Left lobe of liver (tissue), 2 donors: ENCODE measurements around the gene SULT1E1. TPM values are rescaled to one million over a fixed set of nuclear protein-coding genes. Genes with fewer than 3 reads are reported as not detected.
"Not testable (repeated sequence)": the region's sequence is repeated elsewhere in the genome, so short reads cannot be mapped to it uniquely, and the experiment has no call there.

Source experiments
- ATAC-seq: fragments of 200-7000 bp; cut with Tn5 transposase; one replicate; pipeline ENCODE4 v1.9.1; 2020; ENCODE audit warnings: mild to moderate bottlenecking, moderate library complexity
- DNase-seq: peaks from one replicate; pipeline ENCODE4 v3.0.0-alpha.2; 2020; ENCODE audit warnings: low spot score
- total RNA-seq: library from RNA; stranded (reverse); gene quantifications from one replicate; pipeline ENCODE4 v1.2.1, GENCODE V29; 2021
- donor health status: DM: no; HTN: no; CAD: no; lungs with moderate emphysema.
- donor health status: DM: no; HTN: yes; CAD: no.

SULT1E1 gene
- total RNA-seq, 1 donor from 2014 or later = 11.1 TPM

DNA sequence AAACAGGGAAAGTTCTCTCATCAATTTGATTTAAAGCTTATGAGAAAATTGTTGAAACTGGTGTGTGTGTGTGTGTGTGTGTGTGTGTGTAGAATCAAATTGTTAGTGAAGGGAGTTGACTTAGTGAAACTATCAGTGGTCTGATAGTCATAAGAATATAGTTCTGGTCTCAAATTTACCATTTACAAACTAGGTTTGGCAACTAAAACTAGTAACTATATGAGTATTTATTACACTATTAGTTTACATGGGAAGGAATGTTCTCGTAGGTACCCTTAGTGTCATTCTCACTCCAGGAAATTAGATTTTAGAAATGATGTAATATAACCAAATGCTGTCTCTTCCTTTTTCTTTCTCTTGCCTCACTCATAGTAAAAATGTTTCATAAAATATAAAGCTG, 11.9 kb downstream of the SULT1E1 start:
- DNase-seq (no peak), ATAC-seq (no peak)

DNA sequence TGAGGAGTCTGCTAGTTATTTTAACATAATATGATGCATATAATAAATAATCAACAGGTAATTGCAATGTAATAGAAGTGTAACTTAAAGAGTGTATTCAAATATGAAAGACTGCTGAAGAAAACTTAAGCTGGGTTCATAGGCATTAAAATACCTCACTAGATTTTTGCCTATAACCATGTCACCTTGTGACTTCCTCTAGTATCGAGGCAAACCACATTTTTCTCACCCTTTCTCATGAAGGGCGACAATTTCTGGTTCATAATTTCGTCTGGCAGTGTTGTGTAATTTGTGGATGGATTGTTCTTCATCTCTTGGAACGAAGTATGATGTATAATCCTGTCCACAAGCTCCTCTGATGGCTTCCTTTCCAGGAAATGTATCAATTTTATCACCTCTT, 16.0 kb downstream of the SULT1E1 start:
- DNase-seq (no peak), ATAC-seq (no peak)

DNA sequence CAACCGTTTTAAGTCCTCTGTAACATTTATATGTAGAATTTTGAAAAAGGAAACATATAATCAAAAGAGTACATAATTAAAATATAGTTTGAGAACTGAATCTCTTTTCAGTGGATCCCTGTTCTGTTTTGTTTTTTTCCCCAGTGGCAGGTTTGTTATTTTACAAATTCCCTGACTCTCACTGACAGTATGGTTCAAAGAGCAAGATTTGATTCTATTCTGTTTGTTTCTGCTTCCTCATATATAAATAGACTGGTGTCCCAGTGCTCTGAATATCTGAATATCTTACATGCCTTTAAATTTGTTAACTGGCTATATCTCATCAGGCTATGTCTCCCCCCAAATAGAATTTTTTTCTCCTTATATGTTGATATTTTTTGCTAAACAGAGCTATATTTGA, 16.6 kb downstream of the SULT1E1 start:
- ATAC-seq (peak; percentile 75), DNase-seq (no peak)

DNA sequence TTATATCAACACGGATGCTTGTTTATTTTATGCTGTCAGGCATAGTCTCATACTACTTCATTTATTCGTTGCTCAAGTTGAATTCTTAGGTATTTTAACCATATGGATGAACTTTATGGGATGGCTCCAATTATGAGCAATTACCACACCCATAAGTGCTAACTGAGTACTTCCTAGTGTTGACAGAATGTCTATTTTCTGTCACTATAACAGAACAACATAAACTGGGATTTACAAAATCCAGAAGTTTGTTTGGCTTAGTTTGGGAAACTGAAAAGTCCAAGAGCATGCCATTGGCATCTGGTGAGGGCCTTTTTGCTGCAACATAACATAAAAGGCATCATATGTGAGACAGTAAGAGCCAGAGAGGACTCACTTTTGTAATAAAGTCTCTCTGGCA, 21.0 kb downstream of the SULT1E1 start:
- no peak for ATAC-seq
- no peak for DNase-seq

DNA sequence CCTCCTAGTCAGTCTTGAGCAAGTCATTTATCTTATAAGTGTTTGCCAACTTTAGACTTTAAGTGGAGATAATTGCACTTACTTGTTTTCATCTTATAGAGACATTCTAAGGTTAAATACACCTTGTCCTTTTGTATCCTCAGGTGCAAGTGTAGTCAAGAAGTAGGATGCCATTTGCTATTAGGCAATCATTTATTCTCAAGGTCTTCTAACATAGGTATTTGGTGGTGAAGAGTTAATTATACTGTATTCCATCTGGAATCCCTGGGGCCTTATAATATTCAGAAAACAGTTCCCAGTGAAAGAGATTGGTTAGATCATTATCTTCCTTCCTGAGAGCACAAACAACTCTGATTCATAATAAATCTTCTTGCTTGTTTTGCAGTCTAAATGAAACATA, 23.7 kb downstream of the SULT1E1 start:
- no peak for ATAC-seq
- no peak for DNase-seq

DNA sequence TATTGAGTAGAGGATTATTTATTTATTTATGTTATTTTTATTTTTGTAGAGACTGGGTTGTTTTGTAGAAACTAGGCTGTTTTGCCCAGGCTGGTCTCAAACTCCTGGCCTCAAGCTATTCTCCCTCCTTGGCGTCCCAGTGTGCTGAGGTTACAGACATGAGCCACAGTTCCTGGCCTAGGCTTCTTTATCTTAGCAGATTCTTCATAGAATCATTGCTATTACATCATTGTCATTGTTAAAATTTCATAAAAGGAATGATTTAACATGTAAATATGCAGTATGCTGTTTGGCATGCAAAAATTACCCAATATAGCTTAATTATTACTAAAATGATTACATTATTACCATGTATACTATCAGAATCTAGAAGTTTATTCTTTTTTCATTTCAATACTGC, 24.2 kb downstream of the SULT1E1 start:
- DNase-seq (no peak), ATAC-seq (no peak)

DNA sequence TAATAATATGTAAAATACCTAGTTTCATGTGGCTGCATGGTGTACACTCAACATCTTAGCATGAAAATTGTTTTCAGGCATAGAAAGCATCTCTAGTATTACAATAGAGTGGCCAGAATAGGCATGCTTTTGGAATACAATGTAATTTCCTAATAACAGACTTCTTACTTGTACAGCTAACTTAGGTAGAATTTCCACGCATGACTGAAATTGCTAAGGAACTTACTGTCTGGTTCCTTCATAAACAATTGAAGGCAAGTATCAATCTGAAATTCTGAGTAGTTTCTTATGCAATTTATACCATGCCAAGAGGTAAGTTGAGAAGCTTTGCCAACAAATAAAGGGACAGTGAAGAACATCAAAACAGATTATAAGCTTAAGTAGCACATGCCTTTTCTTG, 26.7 kb downstream of the SULT1E1 start:
- no peak for DNase-seq
- ATAC-seq = no peak

DNA sequence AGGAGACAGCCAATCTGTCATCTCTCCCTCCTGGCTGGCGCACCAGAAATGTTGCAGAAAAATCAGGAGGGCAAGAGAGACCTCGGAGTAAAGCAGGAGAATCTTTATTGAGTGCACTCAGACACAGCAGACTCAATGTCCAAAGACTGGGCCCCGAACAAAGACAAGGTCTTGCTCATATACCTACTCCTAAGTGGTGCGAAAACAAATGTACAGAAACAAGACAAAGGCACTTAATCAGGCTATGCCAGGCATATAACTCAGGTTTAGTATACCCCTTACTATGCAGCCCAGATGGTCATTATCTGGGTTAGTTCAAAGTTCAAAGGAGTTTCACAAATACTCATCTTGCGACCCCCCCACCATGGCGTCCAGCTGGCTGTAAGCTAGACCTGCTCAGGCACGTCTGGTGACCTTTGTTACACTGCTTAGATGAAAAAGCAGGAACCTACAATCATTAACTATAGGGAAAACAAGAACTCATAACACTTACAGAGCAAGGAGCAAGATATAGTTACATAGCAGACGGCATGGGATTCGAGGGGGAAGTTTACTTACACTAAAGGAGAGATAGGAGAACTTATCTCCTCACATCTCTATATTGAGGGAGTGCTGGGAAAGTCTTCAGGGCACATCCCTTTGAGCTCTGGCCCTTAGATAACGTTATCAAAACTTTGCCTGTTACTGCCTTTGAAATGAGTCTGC, 27.5 kb downstream of the SULT1E1 start:
- ATAC-seq (peak; percentile 72), DNase-seq (peak; percentile 65)

DNA sequence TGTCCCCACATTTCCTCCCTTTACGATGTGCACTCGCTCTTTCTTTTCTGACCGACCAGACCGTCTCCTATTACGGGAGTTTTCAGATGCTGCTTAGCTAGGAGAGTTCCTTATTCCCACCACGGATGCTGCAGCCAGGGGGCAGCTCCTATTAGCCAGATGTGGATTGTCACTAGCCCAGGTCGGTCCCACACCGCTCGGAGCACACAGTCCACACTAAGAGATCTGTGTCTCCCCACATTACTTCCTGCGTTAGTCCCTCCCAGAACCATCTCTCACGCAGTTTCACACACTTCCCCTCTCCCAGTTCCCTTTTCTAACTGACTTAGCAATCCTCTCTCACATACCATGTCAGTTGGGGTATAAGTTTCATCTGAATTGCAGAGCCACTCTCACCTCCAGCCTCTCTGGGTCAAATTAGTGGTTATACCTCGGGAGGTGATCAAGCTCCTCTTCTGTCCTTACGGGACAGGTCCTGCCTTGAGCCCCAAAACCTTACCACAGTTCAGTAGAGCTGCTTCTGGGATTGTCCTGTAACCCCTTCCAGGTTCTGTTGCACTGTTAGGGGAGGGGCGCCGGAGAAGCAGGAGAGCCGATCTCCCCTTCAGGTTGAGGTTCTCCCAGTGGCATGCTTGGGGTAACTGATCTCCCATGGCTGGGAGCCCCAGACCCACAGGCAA, 28.2 kb downstream of the SULT1E1 start:
- ATAC-seq (peak; percentile 10), DNase-seq (peak; percentile 51)

DNA sequence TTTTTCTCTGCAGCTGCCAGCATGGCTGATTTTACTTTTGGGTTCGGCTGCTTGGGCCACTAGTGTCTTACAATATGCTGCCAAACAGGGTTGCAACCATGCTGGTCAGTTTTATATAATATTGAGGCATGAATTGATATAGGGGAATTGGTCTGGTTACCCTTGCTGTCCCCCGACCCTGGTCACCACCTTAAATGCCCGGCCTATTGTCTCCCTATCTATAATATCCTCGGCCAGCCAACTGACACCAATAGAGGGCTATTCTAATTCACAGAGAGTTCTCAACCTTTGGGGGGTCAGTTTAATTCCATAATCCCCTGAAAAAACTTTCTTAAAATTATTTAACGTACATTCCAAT, 28.7 kb downstream of the SULT1E1 start:
- no peak for ATAC-seq
- no peak for DNase-seq

DNA sequence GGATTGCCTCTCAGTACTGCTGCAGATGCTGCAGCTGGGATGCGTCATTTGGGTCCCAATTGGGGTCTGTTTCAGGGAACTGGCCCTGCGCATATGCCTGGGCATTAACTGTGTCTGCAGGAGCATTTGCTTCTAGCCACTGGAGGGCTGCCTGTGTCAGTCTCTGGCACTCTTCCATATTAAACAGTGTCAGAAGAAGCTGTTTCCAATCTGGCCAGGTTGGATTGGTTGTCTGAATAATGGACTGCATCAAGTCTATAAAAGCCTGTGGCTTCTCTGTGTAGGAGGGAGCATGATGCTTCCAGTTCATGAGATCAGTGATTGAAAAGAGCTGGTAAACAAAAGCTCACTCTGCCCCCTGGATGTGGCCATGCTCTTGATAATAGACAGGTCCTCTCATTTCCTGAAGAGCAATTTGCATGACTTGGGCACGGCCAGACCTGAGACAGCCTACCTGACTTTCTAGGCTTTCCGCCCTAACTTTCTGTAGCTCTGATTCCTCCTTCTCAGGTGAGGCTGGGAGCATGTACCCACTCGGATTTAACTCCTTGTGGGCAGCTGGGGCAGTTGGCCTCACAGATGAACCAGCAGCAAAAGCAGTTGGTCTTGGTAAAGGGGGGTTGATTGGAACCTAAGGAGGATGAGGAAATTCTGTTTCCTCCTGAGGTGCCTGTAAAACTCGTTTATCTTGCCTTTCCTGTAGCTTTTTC, 29.2 kb downstream of the SULT1E1 start:
- ATAC-seq = peak; percentile 82
- peak; percentile 70 for DNase-seq

DNA sequence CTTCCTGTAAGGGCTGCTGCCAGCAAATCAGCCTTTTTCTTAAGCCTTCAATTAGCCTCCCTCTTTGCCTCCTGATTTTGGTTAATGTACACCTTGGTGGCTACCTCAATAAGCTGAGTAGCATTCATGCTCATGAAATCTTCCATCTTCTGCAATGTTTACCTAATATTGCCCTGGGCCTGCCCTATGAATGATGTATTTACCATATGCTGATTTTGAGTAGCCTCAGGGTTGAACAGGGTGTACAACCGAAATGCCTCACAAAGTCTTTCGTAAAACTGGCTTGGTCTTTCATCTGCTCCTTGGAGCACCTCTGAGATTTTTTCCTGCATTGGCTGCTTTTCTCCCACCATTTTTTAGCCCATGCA, 29.8 kb downstream of the SULT1E1 start:
- ATAC-seq = peak; percentile 2
- no peak for DNase-seq

DNA sequence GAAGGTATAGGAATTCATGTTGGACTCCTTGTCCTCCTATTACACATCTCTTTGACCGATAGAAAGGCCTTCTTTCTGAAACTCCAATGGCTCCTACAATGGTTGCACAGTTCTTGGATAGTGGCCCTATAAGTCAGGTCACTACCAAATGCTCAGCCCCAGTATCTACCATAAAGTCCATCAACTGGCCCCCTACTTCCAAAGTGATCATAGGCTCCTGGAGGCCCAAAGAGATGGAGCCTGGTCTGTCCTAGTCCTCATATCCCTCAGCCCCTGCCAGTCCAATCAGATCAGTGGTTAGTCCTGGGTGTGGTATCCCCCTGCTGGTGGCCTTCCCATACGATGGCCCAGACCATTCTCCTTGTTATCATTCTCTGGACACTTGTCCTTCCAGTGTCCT, 30.3 kb downstream of the SULT1E1 start:
- DNase-seq (no peak), ATAC-seq (no peak)

DNA sequence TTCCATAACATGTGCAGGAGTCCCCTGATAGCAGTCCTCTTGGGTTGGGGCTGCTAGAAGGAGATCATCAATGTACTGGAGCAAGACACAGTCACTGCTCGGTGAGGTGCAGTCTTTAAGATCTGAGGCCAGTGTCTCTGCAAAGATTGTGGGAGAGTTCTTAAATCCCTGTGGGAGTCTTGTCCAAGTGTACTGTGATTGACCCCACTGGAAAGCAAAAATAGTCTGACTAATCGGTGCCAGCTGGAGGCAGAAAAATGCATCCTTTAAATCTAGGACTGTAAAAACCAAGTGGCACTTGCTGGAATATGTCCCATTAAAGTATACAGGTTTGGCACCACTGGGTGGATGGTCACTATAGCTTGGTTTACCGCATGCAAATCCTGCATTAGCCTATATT, 31.1 kb downstream of the SULT1E1 start:
- ATAC-seq = no peak
- DNase-seq = no peak

DNA sequence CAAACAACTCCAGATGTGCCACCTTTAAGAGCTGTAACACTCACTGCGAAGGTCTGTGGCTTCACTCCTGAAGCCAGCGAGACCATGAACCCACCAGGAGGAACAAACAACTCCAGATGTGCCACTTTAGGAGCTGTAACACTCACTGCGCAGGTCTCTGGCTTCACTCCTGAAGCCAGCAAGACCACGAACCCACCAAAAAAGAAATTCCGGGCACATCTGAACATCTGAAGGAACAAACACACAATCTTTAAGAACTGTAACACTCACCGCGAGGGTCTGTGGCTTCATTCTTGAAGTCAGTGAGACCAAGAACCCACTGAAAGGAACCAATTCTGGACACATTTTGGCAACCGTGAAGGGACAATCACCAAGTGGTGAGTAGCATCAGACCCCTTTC, 34.9 kb downstream of the SULT1E1 start:
- not testable (repeated sequence) for ATAC-seq

DNA sequence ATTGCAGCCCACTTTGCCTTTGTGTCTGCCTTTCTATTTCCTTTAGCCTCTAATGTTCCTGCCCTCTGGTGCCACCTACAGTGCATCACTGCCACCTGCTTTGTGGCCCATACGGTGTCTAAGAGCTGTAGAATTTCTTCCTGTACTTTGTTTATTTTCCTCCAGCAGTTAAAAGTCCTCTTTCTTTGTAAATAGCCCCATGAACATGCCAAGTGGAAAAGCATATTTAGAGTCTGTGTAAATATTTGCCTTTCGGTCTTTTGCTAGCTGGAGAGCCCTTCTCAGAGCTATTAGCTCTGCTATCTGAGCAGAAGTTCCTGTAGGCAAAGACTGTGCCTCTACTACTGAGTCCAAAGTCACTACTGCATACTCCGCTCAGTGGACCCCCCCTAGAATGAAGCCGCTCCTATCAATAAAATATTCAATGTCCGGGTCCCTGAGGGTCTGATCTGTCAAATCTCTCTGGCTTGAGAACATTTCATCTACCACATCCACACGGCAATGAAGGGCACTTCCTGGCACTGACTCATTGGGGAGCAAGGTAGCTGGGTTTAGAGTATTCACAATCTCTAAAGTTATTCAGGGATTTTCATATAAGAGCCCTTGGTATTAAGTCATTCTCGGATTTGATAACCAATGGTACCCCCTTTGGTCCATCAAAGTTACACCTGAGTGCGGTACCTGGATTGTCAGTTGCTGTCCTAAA, 36.3 kb downstream of the SULT1E1 start:
- ATAC-seq (peak; percentile 98), DNase-seq (peak; percentile 79)

More for the DNA sequence above, 34.9 kb downstream of the SULT1E1 start:
- DNase-seq = not testable (repeated sequence)

DNA sequence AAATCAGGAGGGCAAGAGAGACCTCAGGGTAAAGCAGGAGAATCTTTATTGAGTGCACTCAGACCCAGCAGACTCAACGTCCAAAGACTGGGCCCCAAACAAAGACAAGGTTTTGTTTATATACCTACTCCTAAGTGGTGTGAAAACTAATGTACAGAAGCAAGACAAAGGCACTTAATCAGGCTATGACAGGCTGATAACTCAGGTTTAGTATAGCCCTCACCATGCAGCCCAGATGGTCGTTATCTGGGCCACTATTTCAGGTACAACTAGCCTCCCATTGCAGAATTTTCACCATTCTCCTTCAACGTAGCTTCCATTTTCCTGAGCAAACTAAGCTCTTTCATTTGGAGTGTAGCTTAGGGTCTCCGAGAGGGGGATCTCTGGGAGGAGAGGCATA, 36.9 kb downstream of the SULT1E1 start:
- DNase-seq = no peak
- peak; percentile 11 for ATAC-seq

DNA sequence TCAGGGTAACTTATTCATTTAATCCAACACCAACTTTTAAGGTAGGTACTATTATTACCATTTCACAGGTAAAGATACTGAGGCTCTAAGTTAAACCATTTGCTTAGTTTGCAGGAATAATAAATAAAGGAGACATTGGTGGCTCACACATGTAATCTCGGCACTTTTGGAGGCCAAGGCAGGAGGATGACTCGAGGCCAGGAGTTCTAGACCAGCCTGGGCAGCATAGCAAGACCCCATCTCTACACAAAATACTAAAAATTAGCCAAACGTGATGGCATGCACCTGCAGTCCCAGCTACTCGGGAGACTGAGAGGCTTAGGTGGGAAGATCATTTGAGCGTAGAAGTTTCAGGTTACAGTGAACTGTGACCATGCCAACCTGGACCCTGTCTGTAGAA, 37.7 kb downstream of the SULT1E1 start:
- ATAC-seq = no peak
- no peak for DNase-seq

DNA sequence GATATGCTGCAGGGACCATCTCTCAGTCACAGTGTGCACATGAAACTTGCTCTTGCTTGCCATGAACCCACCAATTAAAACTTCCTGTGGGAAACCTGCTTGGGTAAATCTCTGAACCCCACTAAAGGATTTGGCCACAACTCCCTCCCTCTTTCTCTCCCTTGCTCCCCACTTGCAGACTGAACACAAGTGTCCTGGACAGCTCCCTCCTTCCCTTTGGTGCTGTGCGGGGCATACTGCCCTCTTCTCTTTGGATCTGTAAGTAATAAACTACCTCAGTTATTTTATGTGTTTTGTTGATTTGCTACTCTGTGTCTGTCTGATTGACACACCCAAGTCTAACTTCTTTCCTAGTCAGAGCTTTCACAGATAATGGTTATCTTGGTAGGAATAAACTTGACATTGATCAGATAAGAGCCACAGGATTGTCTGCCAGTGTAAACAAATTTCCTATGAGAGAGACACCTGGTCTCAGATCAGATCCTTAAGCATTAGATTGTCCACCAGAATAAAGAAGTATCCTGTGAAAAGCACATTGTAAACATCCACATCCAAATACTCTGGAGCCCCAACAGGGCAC, 41.8 kb downstream of the SULT1E1 start:
- ATAC-seq = peak; percentile 15
- no peak for DNase-seq

DNA sequence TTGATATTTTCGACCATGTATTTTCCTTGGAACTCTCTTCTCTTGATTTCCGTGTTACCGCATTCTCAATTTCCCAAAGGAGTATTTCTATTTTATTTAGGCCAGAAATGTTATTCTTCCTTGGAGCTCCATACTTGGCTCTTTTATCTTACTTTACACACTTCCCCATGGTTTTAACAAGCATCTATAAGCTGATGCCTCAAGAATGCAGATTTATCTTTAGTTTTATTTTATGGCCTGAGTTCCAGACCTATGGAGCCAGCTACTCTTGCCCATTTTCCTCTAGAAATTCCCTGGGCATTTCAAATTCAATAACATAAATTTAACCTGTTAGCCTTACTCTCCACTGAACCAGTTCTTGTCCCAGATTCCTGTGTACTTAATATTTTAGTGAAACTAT, 43.7 kb downstream of the SULT1E1 start:
- DNase-seq = no peak

DNA sequence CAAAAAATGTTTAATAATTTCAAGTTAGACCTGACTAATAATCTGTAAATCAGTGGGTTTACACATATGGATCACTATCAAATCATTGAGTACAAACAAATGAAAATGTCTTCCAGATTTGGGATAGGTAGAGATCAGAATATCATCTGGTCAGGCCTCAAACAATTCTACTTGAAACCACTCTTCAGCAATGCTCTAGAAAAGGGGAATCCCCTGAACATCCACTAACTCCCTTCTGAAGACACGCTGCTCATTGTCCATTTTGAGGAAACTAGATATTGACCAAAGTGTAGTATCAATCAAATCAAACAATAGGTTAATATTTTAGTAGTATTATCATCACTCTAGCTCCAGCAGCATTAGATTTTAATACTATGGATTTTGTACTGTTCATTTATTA, 46.3 kb downstream of the SULT1E1 start:
- DNase-seq = no peak
- ATAC-seq = no peak

More for the DNA sequence above, 43.7 kb downstream of the SULT1E1 start:
- ATAC-seq = no peak
